ENCODE results near the gene HDAC4. TPM values are rescaled to one million over a fixed set of nuclear protein-coding genes. Genes with fewer than 3 reads are reported as not detected.

HDAC4 gene
- total and polyA plus RNA-seq, 4 donors, result 2.9 to 37.2 (median 4.4) TPM

DNA sequence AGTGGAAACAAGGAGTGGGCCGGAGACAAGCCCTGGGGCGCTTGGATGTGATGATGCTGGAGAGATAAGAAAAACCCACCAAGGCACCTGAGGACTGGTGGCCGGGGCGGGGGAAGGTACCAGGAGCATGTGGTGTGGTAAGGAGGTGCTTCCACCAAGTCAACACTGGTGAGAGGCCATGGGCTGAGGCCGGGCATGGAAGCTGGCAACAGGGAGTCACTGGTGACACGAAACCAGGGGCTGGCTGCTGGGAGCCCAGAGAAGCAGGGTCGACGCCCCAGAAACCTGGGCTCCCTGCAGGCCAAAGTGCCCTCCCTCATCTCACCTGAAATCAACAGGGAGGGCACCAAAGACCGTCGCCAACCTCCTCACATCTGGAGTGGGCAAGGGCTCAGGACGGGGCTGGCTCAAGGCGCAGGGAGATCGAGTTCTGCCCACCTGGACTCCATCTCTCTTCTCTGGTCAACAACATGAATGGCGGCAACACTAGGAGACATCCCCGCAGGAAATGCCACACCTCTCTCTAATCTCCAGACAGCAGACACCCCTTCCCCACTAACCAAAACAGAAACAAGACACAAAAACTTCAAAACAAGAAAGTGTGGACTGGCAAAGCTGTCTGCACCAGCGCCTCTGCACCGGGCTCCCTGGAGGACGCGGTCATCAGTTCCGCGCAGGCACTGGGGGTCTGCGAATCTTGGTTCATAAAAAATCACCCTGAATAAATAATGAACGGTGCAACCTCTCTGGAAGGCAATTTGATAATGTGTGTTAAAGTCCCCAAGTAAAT lies 185.5 kb downstream of the HDAC4 start:
- no peaks in the 10 kb centered on the region for H3K36me3 ChIP-seq (ENCODE audit: control insufficient read depth in 4 of 4, insufficient read depth in 3 of 4, low read depth in 1 of 4, low read length in 3 of 4)
- peaks cover 0 to 5% (median 0%) of the 10 kb centered on the region in 4 donors for H3K4me1 ChIP-seq (ENCODE audit: control insufficient read depth in 4 of 4, insufficient read depth in 4 of 4, low read length in 3 of 4)
- no peak overlapping the region for H3K27ac ChIP-seq (ENCODE audit: low read depth in 1 of 2, low read length in 2 of 2)
- no peak for DNase-seq (ENCODE audit: low spot score)
- 95% methylated on average over 23 of the region's 23 CpGs for WGBS
- no peaks in the 10 kb centered on the region for H3K27me3 ChIP-seq (ENCODE audit: control insufficient read depth in 4 of 4, insufficient read depth in 4 of 4, low read length in 3 of 4)
- no peaks in the 10 kb centered on the region for H3K9me3 ChIP-seq (ENCODE audit: control insufficient read depth in 4 of 4, low read length in 3 of 4)
- TF ChIP-seq RAD21 (IDR thresholded peaks at IDR 0.05) (no peak), FOXA1 (IDR thresholded peaks at IDR 0.05) (no peak), SP1 (IDR thresholded peaks at IDR 0.05) (no peak), EGR1 (IDR thresholded peaks at IDR 0.05; ENCODE audit: low read depth in 2 of 2) (no peak), ATF3 (IDR thresholded peaks at IDR 0.05) (no peak), GABPA (IDR thresholded peaks at IDR 0.05 in 1 of 2, conservative IDR thresholded peaks at IDR 0.05 in 1 of 2) (no peak), HNF4G (IDR thresholded peaks at IDR 0.05) (no peak), RXRA (IDR thresholded peaks at IDR 0.05) (no peak), ZBTB33 (IDR thresholded peaks at IDR 0.05) (no peak), NR2F2 (IDR thresholded peaks at IDR 0.05) (no peak), YY1 (IDR thresholded peaks at IDR 0.05) (no peak), FOXA2 (IDR thresholded peaks at IDR 0.05) (no peak), TAF1 (conservative IDR thresholded peaks at IDR 0.05) (no peak), JUND (IDR thresholded peaks at IDR 0.05) (no peak), HNF4A (conservative IDR thresholded peaks at IDR 0.05) (no peak)
- TF ChIP-seq, protein P1, sequence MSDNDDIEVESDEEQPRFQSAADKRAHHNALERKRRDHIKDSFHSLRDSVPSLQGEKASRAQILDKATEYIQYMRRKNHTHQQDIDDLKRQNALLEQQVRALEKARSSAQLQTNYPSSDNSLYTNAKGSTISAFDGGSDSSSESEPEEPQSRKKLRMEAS (IDR thresholded peaks at IDR 0.05), result no peak
- TF ChIP-seq, protein P2, sequence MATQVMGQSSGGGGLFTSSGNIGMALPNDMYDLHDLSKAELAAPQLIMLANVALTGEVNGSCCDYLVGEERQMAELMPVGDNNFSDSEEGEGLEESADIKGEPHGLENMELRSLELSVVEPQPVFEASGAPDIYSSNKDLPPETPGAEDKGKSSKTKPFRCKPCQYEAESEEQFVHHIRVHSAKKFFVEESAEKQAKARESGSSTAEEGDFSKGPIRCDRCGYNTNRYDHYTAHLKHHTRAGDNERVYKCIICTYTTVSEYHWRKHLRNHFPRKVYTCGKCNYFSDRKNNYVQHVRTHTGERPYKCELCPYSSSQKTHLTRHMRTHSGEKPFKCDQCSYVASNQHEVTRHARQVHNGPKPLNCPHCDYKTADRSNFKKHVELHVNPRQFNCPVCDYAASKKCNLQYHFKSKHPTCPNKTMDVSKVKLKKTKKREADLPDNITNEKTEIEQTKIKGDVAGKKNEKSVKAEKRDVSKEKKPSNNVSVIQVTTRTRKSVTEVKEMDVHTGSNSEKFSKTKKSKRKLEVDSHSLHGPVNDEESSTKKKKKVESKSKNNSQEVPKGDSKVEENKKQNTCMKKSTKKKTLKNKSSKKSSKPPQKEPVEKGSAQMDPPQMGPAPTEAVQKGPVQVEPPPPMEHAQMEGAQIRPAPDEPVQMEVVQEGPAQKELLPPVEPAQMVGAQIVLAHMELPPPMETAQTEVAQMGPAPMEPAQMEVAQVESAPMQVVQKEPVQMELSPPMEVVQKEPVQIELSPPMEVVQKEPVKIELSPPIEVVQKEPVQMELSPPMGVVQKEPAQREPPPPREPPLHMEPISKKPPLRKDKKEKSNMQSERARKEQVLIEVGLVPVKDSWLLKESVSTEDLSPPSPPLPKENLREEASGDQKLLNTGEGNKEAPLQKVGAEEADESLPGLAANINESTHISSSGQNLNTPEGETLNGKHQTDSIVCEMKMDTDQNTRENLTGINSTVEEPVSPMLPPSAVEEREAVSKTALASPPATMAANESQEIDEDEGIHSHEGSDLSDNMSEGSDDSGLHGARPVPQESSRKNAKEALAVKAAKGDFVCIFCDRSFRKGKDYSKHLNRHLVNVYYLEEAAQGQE (IDR thresholded peaks at IDR 0.05), result no peak
- TF ChIP-seq, protein P3, sequence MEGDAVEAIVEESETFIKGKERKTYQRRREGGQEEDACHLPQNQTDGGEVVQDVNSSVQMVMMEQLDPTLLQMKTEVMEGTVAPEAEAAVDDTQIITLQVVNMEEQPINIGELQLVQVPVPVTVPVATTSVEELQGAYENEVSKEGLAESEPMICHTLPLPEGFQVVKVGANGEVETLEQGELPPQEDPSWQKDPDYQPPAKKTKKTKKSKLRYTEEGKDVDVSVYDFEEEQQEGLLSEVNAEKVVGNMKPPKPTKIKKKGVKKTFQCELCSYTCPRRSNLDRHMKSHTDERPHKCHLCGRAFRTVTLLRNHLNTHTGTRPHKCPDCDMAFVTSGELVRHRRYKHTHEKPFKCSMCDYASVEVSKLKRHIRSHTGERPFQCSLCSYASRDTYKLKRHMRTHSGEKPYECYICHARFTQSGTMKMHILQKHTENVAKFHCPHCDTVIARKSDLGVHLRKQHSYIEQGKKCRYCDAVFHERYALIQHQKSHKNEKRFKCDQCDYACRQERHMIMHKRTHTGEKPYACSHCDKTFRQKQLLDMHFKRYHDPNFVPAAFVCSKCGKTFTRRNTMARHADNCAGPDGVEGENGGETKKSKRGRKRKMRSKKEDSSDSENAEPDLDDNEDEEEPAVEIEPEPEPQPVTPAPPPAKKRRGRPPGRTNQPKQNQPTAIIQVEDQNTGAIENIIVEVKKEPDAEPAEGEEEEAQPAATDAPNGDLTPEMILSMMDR (IDR thresholded peaks at IDR 0.05; ENCODE audit: low read depth, low read length, missing input control), result no peak
- H3K4me3 ChIP-seq (ENCODE audit: low read depth in 1 of 3, low read length in 3 of 3), result no peak overlapping the region
- no peak overlapping the region for H3K9ac ChIP-seq (ENCODE audit: low read depth in 1 of 2, low read length in 2 of 2)
